ENCODE results near the gene SH3RF3.

The SH3RF3 gene

GRCh38 chr2:109183871-109184270 is 54.9 kb downstream of the SH3RF3 start:
- peaks cover 8% of the 10 kb centered on the region for H3K27me3 Mint-ChIP-seq (ENCODE audit: low read depth, poor library complexity)
- H3K4me1 Mint-ChIP-seq, result peaks cover 34% of the 10 kb centered on the region
- TF ChIP-seq CTCF (IDR thresholded peaks at IDR 0.05), result no peak
- no peak overlapping the region for H3K4me3 Mint-ChIP-seq
- no peak for DNase-seq
- no peak overlapping the region for H3K27ac Mint-ChIP-seq
- peaks cover 34% of the 10 kb centered on the region for H3K36me3 Mint-ChIP-seq (ENCODE audit: low read depth)
- H3K9me3 Mint-ChIP-seq, result peaks cover 35% of the 10 kb centered on the region

GRCh38 chr2:109184368-109184767 is 55.4 kb downstream of the SH3RF3 start:
- H3K27ac Mint-ChIP-seq, result no peak overlapping the region
- no peak for TF ChIP-seq CTCF (IDR thresholded peaks at IDR 0.05)
- peaks cover 8% of the 10 kb centered on the region for H3K27me3 Mint-ChIP-seq (ENCODE audit: low read depth, poor library complexity)
- peaks cover 29% of the 10 kb centered on the region for H3K36me3 Mint-ChIP-seq (ENCODE audit: low read depth)
- peaks cover 30% of the 10 kb centered on the region for H3K9me3 Mint-ChIP-seq
- H3K4me3 Mint-ChIP-seq, result no peak overlapping the region
- H3K4me1 Mint-ChIP-seq, result peaks cover 37% of the 10 kb centered on the region
- no peak for DNase-seq

GRCh38 chr2:109185338-109185737 is 56.3 kb downstream of the SH3RF3 start:
- H3K27me3 Mint-ChIP-seq (ENCODE audit: low read depth, poor library complexity), result peaks cover 5% of the 10 kb centered on the region
- H3K4me3 Mint-ChIP-seq, result no peak overlapping the region
- DNase-seq, result no peak
- H3K27ac Mint-ChIP-seq, result peak overlapping the region; percentile 40
- peaks cover 20% of the 10 kb centered on the region for H3K9me3 Mint-ChIP-seq
- peaks cover 20% of the 10 kb centered on the region for H3K36me3 Mint-ChIP-seq (ENCODE audit: low read depth)
- no peak for TF ChIP-seq CTCF (IDR thresholded peaks at IDR 0.05)
- peaks cover 41% of the 10 kb centered on the region for H3K4me1 Mint-ChIP-seq

- H3K4me1 Mint-ChIP-seq, result peaks cover 47% of the 10 kb centered on the region
- H3K4me3 Mint-ChIP-seq, result no peak overlapping the region
- peaks cover 13% of the 10 kb centered on the region for H3K36me3 Mint-ChIP-seq (ENCODE audit: low read depth)
- DNase-seq, result no peak
- H3K9me3 Mint-ChIP-seq, result peaks cover 14% of the 10 kb centered on the region
- H3K27me3 Mint-ChIP-seq (ENCODE audit: low read depth, poor library complexity), result peaks cover 4% of the 10 kb centered on the region
- peak overlapping the region; percentile 52 for H3K27ac Mint-ChIP-seq
- no peak for TF ChIP-seq CTCF (IDR thresholded peaks at IDR 0.05)
Measured at GRCh38 chr2:109185821-109186570, 57.0 kb downstream of the SH3RF3 start.

- peaks cover 7% of the 10 kb centered on the region for H3K36me3 Mint-ChIP-seq (ENCODE audit: low read depth)
- no peak overlapping the region for H3K27ac Mint-ChIP-seq
- H3K9me3 Mint-ChIP-seq, result peaks cover 6% of the 10 kb centered on the region
- no peak for TF ChIP-seq CTCF (IDR thresholded peaks at IDR 0.05)
- no peak for DNase-seq
- peaks cover 4% of the 10 kb centered on the region for H3K27me3 Mint-ChIP-seq (ENCODE audit: low read depth, poor library complexity)
- no peak overlapping the region for H3K4me3 Mint-ChIP-seq
- H3K4me1 Mint-ChIP-seq, result peaks cover 51% of the 10 kb centered on the region
Measured at GRCh38 chr2:109186656-109187250, 57.7 kb downstream of the SH3RF3 start.
